Karpas-422 (cell line): Measurements from ENCODE around the gene LAMB1. TPM values are rescaled to one million over a fixed set of nuclear protein-coding genes. Genes with fewer than 3 reads are reported as not detected.
"Not testable (repeated sequence)": the region's sequence is repeated elsewhere in the genome, so short reads cannot be mapped to it uniquely, and the experiment has no call there.

ENCODE experiments used
- DNase-seq: peaks from one replicate; pipeline ENCODE4 v3.0.0-alpha.2; 2015
- H2AFZ ChIP-seq: fragments of 200-600 bp; sonication (generic); 2 replicates; pipeline ENCODE4 v1.6.1; 2014; ENCODE audit warnings: antibody characterized with exemption, low read length, mixed read lengths
- H3K27ac ChIP-seq: fragments of 200-600 bp; sonication (generic); 2 replicates; pipeline ENCODE4 v1.5.1; 2014; ENCODE audit warnings: mild to moderate bottlenecking, low read length, moderate library complexity
- H3K27me3 ChIP-seq: fragments of 200-600 bp; sonication (generic); 2 replicates; pipeline ENCODE4 v1.6.1; 2014; ENCODE audit warnings: low read length, mixed read lengths
- H3K36me3 ChIP-seq: fragments of 200-600 bp; sonication (generic); 2 replicates; pipeline ENCODE4 v1.6.1; 2014; ENCODE audit warnings: low read length, mixed read lengths; ENCODE audit not compliant: insufficient read depth
- H3K4me1 ChIP-seq: fragments of 200-600 bp; sonication (generic); 2 replicates; pipeline ENCODE4 v1.6.1; 2014; ENCODE audit warnings: mild to moderate bottlenecking, low read length, mixed read lengths
- H3K4me2 ChIP-seq: fragments of 200-600 bp; sonication (generic); 2 replicates; pipeline ENCODE4 v1.6.1; 2014; ENCODE audit warnings: low read length, low read depth, mild to moderate bottlenecking; ENCODE audit not compliant: poor library complexity, severe bottlenecking
- H3K4me3 ChIP-seq: fragments of 200-600 bp; sonication (generic); 2 replicates; pipeline ENCODE4 v1.5.1; 2014; ENCODE audit warnings: mild to moderate bottlenecking, antibody characterized with exemption, low read length, mixed read lengths
- H3K79me2 ChIP-seq: fragments of 200-600 bp; sonication (generic); 2 replicates; pipeline ENCODE4 v1.6.1; 2014; ENCODE audit warnings: mild to moderate bottlenecking, low read length, mixed read lengths
- H3K9ac ChIP-seq: fragments of 200-600 bp; sonication (generic); 2 replicates; pipeline ENCODE4 v1.6.0; 2014; ENCODE audit warnings: low read length
- H3K9me2 ChIP-seq: fragments of 200-600 bp; sonication (generic), shearing (Covaris generic); replicated peaks from 2 replicates; pipeline ENCODE4 v1.6.0; 2014; ENCODE audit warnings: mild to moderate bottlenecking, low read length, moderate library complexity; ENCODE audit not compliant: insufficient read depth
- H3K9me3 ChIP-seq: fragments of 300-700, 200-600 bp; sonication (generic); 2 replicates; pipeline ENCODE4 v1.6.1; 2014; ENCODE audit warnings: low read length, mixed read lengths
- H4K20me1 ChIP-seq: fragments of 200-600 bp; sonication (generic); 2 replicates; pipeline ENCODE4 v1.6.1; 2014; ENCODE audit warnings: mild to moderate bottlenecking, antibody characterized with exemption, low read length, low read depth; ENCODE audit not compliant: insufficient read depth
- total RNA-seq: library from RNA; depleted of rRNA; stranded (reverse); fragments of >200 nt; shearing (Covaris generic); gene quantifications from 2 replicates; pipeline ENCODE4 v1.2.3, GENCODE V29; 2014; ENCODE audit warnings: low replicate concordance

LAMB1 gene
- total RNA-seq, 1 experiment from 2014 or later: not detected

DNA sequence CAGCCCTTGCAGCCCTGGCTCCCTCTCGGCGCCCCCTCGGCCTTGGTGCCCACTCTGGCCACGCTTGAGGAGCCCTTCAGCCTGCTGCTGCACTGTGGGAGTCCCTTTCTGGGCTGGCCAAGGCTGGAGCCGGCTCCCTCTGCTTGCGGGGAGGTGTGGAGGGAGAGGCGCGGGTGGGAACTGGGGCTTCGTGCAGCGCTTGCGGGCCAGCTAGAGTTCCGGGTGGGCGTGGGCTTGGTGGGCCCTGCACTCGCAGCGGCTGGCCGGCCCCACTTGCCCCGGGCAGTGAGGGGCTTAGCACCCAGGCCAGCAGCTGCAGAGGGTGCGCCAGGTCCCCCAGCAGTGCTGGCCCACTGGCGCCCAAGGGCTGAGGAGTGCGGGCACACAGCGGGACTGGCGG, 115.1 kb downstream of the LAMB1 start:
- H3K9ac ChIP-seq, H3K36me3 ChIP-seq, H4K20me1 ChIP-seq, H3K9me2 ChIP-seq, DNase-seq, H3K27ac ChIP-seq, H3K9me3 ChIP-seq, H3K27me3 ChIP-seq, H3K4me2 ChIP-seq, H3K4me3 ChIP-seq, H2AFZ ChIP-seq: not testable (repeated sequence)
- Histone ChIP-seq H3K79me2 (peaks cover 19% of the 10 kb centered on the region), H3K4me1 (peaks cover 20% of the 10 kb centered on the region)

DNA sequence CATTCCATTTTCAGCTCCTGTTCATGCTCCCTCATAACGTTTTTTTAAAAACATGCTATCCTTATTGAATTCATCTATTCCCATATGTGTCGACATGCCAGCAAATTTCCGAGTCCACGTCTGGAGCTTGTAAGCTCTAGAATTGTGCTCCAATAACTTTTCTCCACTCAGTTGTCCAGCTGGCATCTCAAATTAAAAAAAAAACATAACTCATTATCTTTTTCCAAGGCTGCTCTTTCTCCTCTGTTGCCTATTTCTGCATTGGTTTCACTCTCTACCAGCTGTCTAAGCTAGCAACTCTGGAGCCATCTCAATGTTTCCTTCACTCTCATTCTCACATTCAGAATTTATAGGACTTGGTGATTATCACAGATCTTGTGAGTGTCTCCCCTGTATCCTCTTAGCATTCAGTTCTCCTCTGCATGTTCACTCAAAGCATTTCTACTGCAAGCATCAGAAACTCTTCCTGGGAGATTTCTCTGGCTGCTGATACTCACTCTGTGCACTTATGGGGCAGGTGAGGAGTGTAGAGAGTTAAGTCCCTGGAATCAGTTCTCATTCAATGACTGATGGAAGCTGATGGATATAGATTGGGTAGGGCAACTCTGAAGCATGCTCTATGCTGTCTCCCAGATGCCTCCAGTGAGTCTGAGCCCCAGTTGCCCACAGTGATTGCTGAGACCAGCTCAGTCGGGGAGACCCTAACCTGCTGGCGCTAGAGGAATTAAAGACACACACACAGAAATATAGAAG, 118.7 kb downstream of the LAMB1 start:
- no peaks in the 10 kb centered on the region for H3K36me3 ChIP-seq
- no peaks in the 10 kb centered on the region for H3K9me3 ChIP-seq
- DNase-seq: no peak
- no peak overlapping the region for H3K4me3 ChIP-seq
- H3K27me3 ChIP-seq: no peaks in the 10 kb centered on the region
- H3K79me2 ChIP-seq: no peaks in the 10 kb centered on the region
- no peak overlapping the region for H3K4me2 ChIP-seq
- no peak overlapping the region for H3K9ac ChIP-seq
- no peaks in the 10 kb centered on the region for H4K20me1 ChIP-seq
- H3K9me2 ChIP-seq: no peaks in the 10 kb centered on the region
- H3K4me1 ChIP-seq: no peaks in the 10 kb centered on the region
- no peak overlapping the region for H2AFZ ChIP-seq
- H3K27ac ChIP-seq: no peak overlapping the region

DNA sequence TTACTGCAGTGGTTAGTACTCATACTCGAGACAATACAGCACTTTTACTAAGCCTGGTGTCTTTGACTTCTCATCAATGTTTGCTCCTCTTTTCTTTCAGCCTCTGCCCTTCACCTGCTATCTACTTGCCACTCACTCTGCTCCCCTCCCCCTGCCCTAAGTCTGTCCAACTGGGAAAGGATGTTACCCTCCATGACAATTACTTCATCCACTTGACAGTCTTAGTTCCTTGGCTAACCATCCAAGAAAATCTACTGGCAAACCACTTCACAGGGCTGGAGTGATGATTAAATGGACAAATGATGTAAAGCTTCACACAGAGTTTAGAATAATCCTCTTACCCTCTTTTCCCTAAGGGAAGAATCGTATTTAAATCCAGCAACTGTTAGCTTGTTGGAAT, 120.2 kb downstream of the LAMB1 start:
- no peaks in the 10 kb centered on the region for H3K27me3 ChIP-seq
- no peak overlapping the region for H3K27ac ChIP-seq
- H3K4me1 ChIP-seq: no peaks in the 10 kb centered on the region
- no peak overlapping the region for H2AFZ ChIP-seq
- no peaks in the 10 kb centered on the region for H4K20me1 ChIP-seq
- H3K4me3 ChIP-seq: no peak overlapping the region
- H3K9me3 ChIP-seq: no peaks in the 10 kb centered on the region
- H3K9ac ChIP-seq: no peak overlapping the region
- H3K4me2 ChIP-seq: no peak overlapping the region
- H3K36me3 ChIP-seq: no peaks in the 10 kb centered on the region
- H3K9me2 ChIP-seq: no peaks in the 10 kb centered on the region
- H3K79me2 ChIP-seq: no peaks in the 10 kb centered on the region
- DNase-seq: no peak

DNA sequence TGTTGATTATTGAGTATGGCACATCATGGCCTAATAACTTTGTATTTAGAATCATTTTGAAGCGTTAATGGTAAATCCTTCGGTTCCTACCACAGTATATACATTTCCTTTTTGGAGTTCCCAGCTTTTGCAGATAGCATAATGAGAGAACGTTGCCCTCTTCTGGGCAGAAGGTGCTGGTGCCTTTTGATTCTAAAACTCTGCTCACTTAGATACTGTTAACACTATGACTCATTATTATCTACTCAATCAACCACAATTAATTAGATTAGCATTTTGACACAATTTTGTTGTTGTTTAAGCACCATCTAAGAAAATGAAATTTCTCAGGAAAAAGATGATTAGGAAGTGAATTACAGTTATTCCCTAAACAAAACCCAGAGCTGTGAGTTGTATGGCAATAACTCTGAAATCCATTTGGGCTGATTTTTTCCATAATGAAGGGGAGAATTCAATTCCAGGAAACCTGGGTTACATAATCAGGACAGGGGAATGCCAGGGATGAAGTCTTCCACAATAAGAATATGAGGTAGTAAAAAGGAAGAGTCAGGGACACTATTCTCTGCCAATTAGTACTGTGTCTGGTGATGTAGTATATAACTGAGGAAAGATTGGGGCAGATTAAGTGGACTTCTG, 123.4 kb downstream of the LAMB1 start:
- Histone ChIP-seq H2AFZ (no peak overlapping the region), H3K27me3 (no peaks in the 10 kb centered on the region), H3K9ac (no peak overlapping the region), H4K20me1 (no peaks in the 10 kb centered on the region), H3K9me2 (no peaks in the 10 kb centered on the region), H3K9me3 (no peaks in the 10 kb centered on the region), H3K4me2 (no peak overlapping the region), H3K4me3 (no peak overlapping the region), H3K79me2 (no peaks in the 10 kb centered on the region), H3K4me1 (no peaks in the 10 kb centered on the region), H3K36me3 (no peaks in the 10 kb centered on the region), H3K27ac (no peak overlapping the region)
- peak; percentile 70 for DNase-seq

DNA sequence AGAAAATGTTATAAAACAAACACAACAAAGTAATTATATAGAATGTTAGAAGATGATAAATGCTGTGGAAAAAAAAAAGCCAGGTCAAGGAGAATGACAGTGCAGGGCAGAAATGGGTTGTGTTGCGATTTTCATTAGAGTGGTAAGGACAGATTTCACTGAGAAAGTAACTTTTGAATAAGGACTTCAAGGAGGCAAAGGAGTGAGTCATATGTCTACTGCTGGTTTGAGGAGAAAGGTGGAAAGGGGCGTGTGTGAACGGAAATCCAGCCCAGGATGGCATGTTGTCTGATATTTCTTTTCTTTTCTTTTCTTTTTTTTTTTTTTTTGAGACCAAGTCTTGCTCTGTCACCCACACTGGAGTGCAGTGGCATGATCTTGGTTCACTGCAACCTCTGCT, 124.3 kb downstream of the LAMB1 start:
- no peak overlapping the region for H2AFZ ChIP-seq
- H3K27ac ChIP-seq: no peak overlapping the region
- no peaks in the 10 kb centered on the region for H3K9me3 ChIP-seq
- no peak overlapping the region for H3K4me2 ChIP-seq
- no peaks in the 10 kb centered on the region for H3K4me1 ChIP-seq
- no peaks in the 10 kb centered on the region for H3K36me3 ChIP-seq
- no peak overlapping the region for H3K4me3 ChIP-seq
- no peaks in the 10 kb centered on the region for H4K20me1 ChIP-seq
- no peak overlapping the region for H3K9ac ChIP-seq
- no peak for DNase-seq
- no peaks in the 10 kb centered on the region for H3K79me2 ChIP-seq
- H3K9me2 ChIP-seq: no peaks in the 10 kb centered on the region
- H3K27me3 ChIP-seq: no peaks in the 10 kb centered on the region

DNA sequence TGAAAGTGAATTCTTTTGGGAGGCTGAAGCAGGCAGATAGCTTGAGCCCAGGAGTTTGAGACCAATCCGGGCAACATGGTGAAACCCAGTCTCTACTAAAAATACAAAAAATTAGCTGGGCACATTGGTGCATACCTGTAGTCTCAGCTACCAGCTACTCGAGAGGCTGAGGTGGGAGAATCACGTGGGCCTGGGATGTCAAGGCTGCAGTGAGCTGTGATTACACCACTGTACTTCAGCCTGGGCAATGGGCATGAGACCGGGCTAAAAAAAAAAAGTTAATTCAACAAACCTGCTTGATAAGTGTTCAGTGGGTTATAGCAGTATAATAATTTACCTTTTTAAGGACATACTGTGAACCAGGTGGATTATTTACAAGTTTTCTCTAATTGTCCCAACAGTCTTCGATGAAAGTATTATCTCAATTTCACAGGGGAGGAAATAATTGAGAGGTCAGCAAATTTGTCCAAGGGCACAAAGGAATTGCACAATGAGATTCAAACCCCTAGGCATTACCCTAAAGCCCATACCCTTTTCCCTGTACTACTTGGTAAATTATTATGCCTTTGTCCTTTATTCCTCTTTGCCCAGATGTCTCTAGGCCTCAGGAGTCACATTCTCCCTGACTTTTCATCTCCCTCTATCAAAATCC, 125.1 kb downstream of the LAMB1 start:
- H3K9me3 ChIP-seq: no peaks in the 10 kb centered on the region

DNA sequence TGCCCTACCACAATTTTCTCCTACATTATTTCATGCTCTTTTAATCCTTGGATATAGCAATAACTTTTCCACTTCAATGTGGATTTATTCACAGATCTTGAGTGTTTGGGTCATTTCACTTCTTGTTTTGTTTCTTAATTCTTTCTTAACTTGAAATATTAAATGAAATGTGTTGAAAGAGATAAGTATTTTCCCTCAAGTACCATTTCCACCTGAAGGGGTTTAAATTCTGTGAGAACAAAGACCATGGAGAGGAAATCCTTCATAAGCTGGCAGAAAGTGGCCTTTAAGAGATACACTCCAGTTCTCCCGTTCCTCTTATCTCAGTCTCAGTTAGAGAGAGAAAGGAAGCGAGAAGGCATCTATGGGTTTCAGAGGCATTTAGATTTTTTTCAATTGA, 126.0 kb downstream of the LAMB1 start:
- no peaks in the 10 kb centered on the region for H3K27me3 ChIP-seq

More for the DNA sequence above, 125.1 kb downstream of the LAMB1 start:
- Histone ChIP-seq H3K4me3 (no peak overlapping the region), H3K9ac (no peak overlapping the region), H3K4me1 (no peaks in the 10 kb centered on the region), H4K20me1 (no peaks in the 10 kb centered on the region), H2AFZ (no peak overlapping the region), H3K27ac (no peak overlapping the region), H3K36me3 (no peaks in the 10 kb centered on the region), H3K27me3 (no peaks in the 10 kb centered on the region), H3K9me2 (no peaks in the 10 kb centered on the region), H3K4me2 (no peak overlapping the region), H3K79me2 (no peaks in the 10 kb centered on the region)
- DNase-seq: no peak

DNA sequence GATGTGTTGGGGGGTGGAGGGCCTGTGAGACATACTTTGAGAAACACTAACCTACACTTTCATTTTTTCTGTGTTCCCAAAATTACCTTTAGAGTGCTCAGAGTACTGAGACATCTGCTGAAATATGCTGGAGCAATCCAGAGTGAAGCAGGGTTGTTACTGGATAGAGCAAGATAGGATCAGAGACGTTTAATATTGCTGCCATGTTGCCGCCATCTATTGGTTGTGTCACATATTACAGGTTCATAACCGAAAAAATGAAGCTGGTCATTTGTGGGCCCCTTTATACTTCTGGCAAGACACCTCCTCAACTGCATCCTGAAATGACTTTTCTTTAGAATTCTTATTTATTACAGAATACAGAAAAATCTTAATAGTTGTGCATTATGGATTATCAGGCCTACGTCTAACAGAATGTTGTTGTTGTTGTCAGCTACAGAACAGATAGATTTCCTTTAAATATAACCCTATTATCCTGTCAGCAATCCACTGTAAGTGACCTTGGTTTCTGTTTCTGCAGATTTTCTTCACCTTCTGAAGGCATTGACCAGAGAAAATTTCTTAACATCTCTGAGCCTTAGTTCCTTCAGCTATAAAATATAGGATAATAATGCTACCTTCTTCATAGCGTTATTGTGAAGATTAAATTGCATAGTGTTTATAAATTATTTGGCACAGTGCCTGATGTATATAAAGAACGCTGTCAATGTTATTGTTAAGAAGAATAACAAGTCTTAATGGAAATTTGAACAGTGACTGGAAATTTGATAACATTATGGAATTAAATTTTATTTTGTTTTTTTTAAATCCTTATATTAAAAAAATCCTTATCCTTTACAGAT, 128.1 kb downstream of the LAMB1 start:
- Histone ChIP-seq H3K9ac (no peak overlapping the region), H3K4me3 (no peak overlapping the region), H3K4me1 (no peaks in the 10 kb centered on the region), H4K20me1 (no peaks in the 10 kb centered on the region), H3K36me3 (no peaks in the 10 kb centered on the region), H3K27ac (no peak overlapping the region), H3K79me2 (no peaks in the 10 kb centered on the region), H3K4me2 (no peak overlapping the region), H3K9me2 (no peaks in the 10 kb centered on the region), H2AFZ (no peak overlapping the region), H3K27me3 (no peaks in the 10 kb centered on the region), H3K9me3 (no peaks in the 10 kb centered on the region)
- DNase-seq: peak; percentile 79

More for the DNA sequence above, 126.0 kb downstream of the LAMB1 start:
- H3K36me3 ChIP-seq: no peaks in the 10 kb centered on the region
- H3K4me2 ChIP-seq: no peak overlapping the region
- H3K9me2 ChIP-seq: no peaks in the 10 kb centered on the region
- no peak overlapping the region for H2AFZ ChIP-seq
- no peaks in the 10 kb centered on the region for H3K79me2 ChIP-seq
- H3K9ac ChIP-seq: no peak overlapping the region
- no peak overlapping the region for H3K4me3 ChIP-seq
- H3K27ac ChIP-seq: no peak overlapping the region
- no peaks in the 10 kb centered on the region for H3K9me3 ChIP-seq
- no peaks in the 10 kb centered on the region for H4K20me1 ChIP-seq
- H3K4me1 ChIP-seq: no peaks in the 10 kb centered on the region
- no peak for DNase-seq
